HG02852 (cell line): ENCODE results near the gene CORO2B.

ENCODE experiments used
- ATAC-seq: cut with Tn5 transposase; IDR thresholded peaks from one replicate; pipeline ENCODE4 v1.9.1; 2021; ENCODE audit warnings: mild to moderate bottlenecking, moderate library complexity; ENCODE audit not compliant: unreplicated experiment

The CORO2B gene

GRCh38 chr15:68571582-68571981 is 7.2 kb upstream of the CORO2B start:
- ATAC-seq = no peak

DNA sequence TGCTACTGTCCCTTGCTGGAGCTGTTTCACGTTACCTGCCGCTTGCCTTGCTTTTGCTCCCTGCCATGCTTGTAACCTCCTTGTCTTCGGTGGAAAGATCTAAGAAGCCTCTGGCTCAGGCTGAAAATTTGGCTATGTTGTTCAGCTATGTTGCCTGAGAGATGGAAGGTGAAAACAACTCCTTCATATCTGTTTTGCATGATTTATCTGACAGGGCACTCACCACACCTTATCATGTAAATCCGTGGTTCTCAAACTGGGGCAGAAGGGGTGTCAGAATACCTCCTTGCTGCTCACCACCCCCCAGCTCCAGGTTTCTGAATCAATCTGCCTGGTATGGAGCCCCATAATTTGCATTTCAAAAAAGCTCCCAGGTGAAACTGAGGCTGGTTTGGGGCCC is 6.5 kb upstream of the CORO2B start:
- no peak for ATAC-seq

DNA sequence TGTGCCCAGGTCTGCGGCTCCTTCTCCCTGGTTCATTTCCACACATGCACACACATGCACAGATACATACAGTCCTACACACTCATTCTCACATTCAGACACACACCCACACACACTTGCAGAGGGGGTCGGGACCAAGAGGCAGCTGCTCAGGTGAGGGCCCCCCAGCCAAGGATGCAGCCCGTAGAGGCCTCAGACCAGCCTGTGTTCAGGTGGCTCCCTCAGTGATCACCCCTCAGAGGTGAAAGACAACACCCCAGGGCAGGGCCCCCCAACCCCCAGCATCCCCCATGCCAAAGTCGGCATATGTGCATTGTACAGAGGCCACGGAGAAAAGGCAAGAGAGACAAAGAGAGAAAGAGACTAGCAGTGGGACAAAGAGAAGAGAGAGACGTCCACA is 5.9 kb upstream of the CORO2B start:
- no peak for ATAC-seq

DNA sequence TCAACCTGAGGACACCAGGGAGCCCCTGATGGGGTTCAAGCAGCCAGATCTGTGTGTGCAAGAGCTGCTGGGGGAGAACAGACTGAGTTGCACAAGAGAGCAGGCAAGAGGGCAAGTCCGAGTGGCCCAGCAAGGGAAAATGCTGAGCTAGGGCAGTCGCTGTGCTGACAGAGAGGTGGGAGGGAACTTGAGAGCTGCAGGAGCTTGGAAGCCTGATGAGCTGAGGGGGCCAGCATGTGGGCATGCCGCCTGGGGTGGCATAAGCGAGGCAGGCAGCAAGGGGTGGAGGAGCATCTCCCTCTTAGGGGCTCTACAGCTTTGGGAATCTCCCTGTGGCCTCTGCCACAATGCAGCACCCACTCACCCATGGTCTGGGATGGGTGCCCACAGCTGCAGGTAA is 4.7 kb upstream of the CORO2B start:
- no peak for ATAC-seq

- ATAC-seq = no peak
Measured at GRCh38 chr15:68574629-68575028, 4.2 kb upstream of the CORO2B start.

- ATAC-seq = no peak
Measured at GRCh38 chr15:68576235-68576892, 2.4 kb upstream of the CORO2B start.

DNA sequence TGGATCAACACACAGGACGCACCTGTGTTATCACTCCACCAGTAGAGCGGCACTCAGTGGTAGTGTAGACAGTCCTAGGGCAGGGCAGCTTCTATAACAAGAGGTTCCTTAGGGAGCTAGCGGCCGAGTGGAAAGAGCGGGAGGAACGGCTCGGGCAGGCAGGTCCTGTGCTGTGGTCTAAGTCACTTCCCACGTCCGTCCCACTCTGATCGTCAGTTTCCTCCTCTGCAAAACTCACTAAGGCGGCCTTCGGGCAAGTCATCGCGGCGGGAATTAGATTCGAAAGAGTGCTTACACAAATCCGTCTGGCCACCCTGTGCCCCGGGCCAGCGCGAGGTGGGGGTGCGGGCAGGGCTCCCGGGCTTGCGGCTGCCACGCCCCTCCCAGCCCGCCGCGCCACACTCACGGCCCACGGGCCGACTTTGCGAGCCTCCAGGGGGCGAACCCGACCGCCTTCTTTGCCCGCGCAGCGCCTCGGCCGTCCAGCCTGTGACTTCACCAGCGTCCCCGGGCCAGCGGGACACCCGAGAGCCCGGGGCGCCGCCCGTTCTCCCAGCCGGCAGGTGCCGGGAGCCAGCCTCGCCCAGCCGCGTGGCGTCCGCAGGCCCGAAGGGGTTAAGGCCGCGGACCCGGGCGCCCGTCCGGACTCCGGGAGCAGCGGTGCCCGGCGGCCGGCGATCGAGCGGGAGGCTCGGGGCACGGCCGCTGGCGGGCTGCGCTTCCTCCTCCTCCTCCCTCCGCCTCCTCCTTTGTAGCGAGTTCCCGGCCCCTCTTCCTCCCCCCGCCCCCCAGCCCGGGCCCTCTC is 416 bp upstream of the CORO2B start:
- no peak for ATAC-seq

DNA sequence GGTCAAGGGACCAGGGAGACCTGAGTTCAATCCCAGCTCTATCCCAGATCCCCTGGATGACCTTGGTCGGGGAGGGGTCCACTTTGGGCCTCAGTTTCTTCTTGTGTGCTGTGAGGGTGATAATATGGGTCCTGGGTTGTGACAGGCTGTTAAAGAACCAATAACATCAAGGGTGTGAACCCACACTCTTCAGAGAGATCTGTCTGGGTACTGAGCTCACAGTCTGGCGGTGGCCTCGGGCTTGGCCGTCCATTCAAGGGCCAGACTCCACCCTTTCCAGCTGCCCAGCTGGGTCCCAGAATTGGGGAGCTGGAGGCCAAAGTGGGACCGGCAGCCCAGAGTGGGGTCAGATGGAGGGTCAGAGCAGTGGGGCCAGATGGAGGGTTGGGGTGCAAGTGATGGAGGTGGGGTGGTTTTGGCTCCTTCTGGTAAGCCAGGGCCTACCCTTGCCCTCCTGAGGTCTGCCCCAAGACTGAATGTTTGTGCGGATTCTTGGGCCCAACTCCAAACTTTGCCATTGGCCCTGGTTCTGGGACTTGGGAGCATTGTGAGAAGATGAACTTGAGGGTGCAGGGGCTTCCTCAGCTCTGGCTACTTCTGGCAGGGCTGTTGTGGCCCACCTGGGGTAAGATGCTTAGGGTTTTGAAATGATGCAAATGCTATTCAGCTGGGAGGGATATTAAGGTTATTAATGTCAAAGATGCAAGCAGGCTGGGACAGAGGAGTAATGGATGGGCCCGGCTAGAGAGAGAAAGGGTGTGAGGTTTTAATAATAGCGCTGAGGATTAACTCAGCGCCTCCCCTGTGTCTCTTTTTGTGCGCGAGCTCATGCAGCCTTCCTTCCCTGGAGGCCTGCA is 1.5 kb downstream of the CORO2B start:
- no peak for ATAC-seq

DNA sequence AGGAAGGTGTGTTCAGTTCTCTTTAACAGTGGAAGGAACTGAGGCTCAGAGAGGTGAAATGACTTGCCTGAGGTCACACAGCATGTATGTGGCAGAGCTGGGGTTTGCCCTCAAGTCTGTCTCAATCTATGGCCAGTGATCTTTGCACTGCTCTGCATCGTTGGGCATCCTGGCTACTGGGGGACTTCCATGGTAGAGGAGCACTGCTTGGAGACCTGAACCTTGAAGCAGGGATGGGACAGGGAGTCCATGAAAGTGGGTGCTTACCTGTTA is 2.0 kb downstream of the CORO2B start:
- no peak for ATAC-seq

GRCh38 chr15:68581725-68582124 is 2.9 kb downstream of the CORO2B start:
- ATAC-seq = no peak

DNA sequence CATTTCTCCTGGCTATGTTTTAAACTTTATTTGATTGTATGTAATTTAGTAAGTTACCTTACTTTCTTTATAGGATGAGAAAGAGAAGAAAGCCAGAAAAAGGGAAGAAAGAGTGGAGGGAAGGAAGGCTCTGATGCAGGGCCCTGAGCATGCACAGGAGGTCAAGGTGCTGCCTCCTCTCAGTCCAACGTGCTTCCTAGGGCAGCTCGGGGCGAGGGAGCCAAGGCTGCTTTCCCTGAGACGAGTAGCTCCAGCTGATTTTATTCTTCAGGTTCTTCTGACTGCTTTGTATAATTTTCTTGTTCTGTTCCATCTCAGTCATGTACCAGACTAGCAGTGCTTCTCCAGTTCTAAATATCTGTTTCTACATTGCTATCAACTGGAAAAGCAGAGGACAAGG is 3.4 kb downstream of the CORO2B start:
- ATAC-seq = no peak

DNA sequence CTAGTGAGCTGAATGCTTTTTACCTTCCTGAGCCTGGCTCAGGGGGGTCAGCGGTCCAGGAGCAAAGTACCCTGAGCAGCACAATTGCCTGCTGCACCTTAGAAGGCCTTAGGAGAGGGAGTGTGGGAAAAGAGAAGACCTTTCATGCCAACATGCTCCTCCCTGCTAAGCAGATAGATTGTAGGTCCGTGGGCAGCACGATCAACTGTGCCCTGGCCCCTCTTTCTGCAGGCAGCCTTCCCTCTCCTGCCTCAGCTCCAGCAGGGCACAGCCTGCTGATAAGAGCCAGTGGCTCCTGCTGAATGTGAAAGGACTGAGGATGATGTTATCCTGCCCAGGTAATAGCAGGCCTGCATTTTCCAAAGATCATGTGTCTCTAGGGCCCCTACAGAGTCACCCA is 4.1 kb downstream of the CORO2B start:
- no peak for ATAC-seq

DNA sequence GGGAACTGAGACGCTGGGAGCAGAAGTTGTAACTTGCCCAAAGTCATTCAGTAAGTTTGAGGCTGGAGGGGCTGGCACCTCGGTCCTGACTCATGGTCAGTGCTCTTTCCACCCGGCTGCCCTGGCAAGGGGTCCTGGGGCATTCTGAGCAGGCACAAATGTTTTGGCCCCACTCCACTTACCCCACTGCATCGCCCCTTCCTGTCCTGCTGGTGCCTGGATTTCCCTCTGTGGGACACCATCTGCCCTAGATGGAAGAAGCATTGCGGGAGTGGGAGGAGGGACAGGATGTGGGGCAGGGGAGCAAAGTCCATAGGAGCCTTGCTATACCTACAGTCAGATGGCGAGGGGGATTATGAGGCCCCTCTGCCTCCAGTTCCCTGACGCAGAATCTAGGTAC is 4.5 kb downstream of the CORO2B start:
- ATAC-seq = no peak

DNA sequence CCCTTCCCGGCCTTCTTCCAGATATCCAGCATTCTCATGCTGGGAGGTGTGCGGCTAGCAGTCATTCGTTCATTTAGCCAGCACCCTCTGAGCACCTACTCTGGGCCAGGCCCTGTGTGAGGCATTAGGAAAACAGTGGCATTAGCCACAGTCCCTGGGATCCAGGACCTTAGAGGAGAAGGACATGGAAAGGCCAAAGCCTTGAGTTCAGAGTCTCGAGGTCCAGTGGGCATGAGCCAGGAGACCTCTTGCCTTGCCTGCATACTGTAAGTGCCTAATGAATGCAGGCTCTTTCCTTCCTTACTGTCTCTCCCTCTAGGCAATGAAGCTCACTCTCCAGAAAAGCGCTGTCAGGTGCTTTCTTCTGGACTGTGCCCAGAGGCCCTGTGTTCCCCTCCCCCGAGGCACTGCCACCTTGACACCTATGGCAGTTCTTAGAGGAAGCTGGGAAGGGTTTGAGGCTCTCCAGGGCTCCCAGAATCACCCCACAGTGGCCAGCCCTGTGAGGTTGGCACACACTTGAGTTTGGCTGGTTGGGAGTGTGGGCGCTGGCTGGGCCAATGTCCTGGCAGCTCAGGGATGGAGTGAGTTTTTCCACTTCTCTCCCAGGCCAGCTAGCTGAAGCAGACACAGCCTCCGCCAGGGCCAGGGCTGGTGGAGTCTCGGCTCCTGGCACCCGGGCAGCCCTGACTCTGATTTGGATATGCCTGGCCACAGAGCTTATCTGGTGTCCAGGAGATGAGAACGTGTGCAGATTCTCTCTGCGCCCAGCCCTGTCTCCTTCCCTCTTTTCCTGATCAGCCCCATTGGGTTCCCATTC is 5.4 kb downstream of the CORO2B start:
- ATAC-seq = no peak

GRCh38 chr15:68584756-68585573 is 6.2 kb downstream of the CORO2B start:
- no peak for ATAC-seq

DNA sequence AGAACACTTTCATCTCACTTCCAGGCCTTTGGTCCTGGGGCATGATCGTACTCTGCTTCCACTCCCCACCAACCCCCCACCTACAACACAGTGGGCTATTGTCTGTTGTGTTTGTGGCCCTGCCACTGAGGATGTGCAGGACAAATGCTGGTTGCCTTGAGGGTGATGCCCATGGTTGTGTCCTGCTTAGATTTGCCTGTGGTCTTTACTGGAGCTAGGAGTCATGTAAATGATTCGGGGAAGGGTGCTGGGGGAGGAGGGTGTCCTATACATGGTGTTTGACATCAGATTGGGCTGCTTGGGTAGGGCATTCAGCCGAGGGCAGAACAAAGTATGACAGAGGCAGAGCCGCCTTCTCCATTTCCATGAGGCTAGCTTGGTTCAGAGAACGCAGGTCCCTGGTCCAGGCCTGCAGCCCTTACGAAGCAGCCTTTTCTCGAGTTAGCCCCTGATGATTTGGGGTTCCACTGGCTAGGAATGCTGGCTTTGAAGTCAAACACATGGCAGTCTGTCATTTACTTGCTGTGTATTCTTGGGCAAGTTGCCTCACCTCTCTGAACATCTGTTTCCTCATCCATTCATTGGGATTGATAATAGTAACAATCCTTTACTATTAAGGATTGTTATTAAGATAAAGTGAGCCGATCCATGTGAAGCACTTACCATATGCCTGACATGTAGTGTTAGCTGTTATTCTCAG is 6.9 kb downstream of the CORO2B start:
- ATAC-seq = no peak

- ATAC-seq = no peak
Measured at GRCh38 chr15:68586274-68586961, 7.6 kb downstream of the CORO2B start.

GRCh38 chr15:68587769-68588385 is 9.1 kb downstream of the CORO2B start:
- no peak for ATAC-seq

DNA sequence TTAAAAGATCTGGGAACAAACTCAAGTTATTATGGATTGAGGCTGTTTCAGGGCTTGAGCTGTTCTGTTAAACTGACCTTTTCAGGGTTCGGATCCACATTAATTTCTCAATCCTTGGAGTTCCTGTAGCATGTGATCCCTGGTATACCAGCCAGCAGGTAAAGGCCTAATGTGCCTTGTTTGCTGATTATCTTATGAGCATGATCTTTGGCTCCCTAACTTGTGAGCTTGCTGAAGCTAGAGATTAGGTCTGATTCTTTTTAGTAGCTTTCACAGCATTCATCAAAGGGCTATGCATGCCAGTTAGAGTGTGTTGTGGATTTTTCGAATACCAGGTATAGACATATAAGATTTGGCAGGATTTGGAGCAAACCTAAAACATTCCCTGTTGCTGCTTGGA is 10.3 kb downstream of the CORO2B start:
- ATAC-seq = no peak
